Measurements from ENCODE around the gene TSPY9.
"Not testable (repeated sequence)": the region's sequence is repeated elsewhere in the genome, so short reads cannot be mapped to it uniquely, and the experiment has no call there.

Gene TSPY9

GRCh38 chrY:9486967-9487366 lies at the start of gene TSPY9:
TSS of gene TSPY9 (plus strand) at chrY:9487267. CDS start at chrY:9487313, 46 bp downstream.
- DNase-seq, result not testable (repeated sequence)

- DNase-seq, result not testable (repeated sequence)
Observed at GRCh38 chrY:9466655-9467054, 20.4 kb upstream of the TSPY9 start, which contains the start of gene TSPY1. TSS of gene TSPY1 (plus strand) at chrY:9466955. CDS start at chrY:9467001, 46 bp downstream.

- DNase-seq, result not testable (repeated sequence)
Observed at GRCh38 chrY:9504396-9504795, 17.3 kb downstream of the TSPY9 start.

- not testable (repeated sequence) for DNase-seq
Observed at GRCh38 chrY:9516287-9516686, 29.2 kb downstream of the TSPY9 start.

- not testable (repeated sequence) for DNase-seq
Observed at GRCh38 chrY:9527580-9527979, 40.5 kb downstream of the TSPY9 start, which contains the start of gene TSPY10. TSS of gene TSPY10 (plus strand) at chrY:9527880. CDS start at chrY:9527926, 46 bp downstream.
